ENCODE measurements around the gene EPM2A.

EPM2A gene

DNA sequence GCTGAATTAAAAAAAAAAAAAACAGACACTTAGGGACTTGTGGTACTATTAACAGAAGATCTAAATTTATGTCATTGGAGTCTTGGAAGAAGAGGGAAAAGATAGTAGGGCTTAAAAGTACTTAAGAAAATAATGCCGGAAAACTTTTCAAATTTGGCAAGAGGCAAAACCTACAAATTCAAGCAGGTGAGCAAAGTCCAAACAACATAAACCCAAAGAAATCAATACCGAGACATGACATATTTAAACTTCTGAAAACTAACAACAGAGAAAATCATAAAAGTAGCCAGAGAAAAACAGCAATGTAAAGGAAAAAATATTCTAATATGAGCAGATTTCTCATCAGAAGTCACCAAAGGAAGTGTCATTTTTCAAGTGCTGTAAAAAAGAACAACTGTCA is 44.4 kb downstream of the EPM2A start:
- Histone ChIP-seq H3K4me3 (ENCODE audit: insufficient read depth, low read depth, low read length) (no peak overlapping the region), H3K27ac (ENCODE audit: insufficient read depth, low read depth, low read length, poor library complexity, severe bottlenecking) (no peak overlapping the region), H3K9me3 (ENCODE audit: control insufficient read depth, low read length) (no peaks in the 10 kb centered on the region), H3K27me3 (ENCODE audit: control insufficient read depth, insufficient read depth, low read length, poor library complexity, severe bottlenecking) (no peaks in the 10 kb centered on the region), H3K4me1 (ENCODE audit: control insufficient read depth, insufficient read depth, low read length) (peaks cover 7% of the 10 kb centered on the region), H3K36me3 (ENCODE audit: control insufficient read depth, insufficient read depth, low read length) (no peaks in the 10 kb centered on the region)
- WGBS, 2 experiments = 89 to 100% methylated on average over 1 to 2 of the region's 2 CpGs

DNA sequence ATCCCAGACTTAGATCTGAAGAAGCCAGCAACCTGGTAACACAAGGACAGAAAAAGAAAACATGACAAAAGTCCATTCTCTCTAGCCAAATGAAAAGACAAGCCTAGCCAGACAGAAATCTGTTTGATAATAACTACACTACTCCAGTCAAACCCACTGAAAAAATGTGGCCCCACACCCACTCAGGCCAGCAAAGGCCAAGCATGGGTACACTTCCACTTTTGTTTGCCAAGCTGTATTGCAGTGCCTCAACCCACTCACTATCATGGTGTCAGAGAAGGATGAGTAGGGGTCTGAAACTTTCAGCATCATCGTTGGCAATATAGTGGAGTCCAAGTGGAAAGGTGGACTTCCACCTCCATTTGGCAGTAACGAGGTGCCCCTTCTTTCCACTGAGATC is 45.8 kb downstream of the EPM2A start:
- Histone ChIP-seq H3K27ac (ENCODE audit: insufficient read depth, low read depth, low read length, poor library complexity, severe bottlenecking) (no peak overlapping the region), H3K36me3 (ENCODE audit: control insufficient read depth, insufficient read depth, low read length) (no peaks in the 10 kb centered on the region), H3K4me1 (ENCODE audit: control insufficient read depth, insufficient read depth, low read length) (peaks cover 7% of the 10 kb centered on the region), H3K9me3 (ENCODE audit: control insufficient read depth, low read length) (no peaks in the 10 kb centered on the region), H3K27me3 (ENCODE audit: control insufficient read depth, insufficient read depth, low read length, poor library complexity, severe bottlenecking) (no peaks in the 10 kb centered on the region), H3K4me3 (ENCODE audit: insufficient read depth, low read depth, low read length) (no peak overlapping the region)
- WGBS, 2 experiments = 93 to 94% methylated on average over 2 of the region's 2 CpGs

DNA sequence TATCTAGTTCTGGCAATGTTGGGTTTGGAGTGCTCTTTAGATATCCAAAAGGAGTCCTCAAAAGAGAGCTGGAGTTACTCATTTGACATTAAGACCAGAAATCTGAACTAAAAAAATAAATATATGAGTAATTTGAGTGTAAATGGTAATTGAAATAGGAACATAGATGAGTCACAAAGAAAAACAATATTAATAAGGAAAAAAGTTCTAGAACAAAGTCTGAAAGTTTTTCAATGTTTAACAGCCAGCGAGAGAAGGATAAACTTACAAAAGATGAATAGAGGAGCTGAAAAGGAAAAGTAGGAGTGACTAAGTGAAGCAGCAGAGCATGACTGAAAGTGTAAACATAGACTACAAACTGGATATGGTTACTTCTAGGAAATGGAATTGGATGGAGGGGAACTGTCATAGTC is 46.8 kb downstream of the EPM2A start:
- Histone ChIP-seq H3K4me1 (ENCODE audit: control insufficient read depth, insufficient read depth, low read length) (peaks cover 7% of the 10 kb centered on the region), H3K27me3 (ENCODE audit: control insufficient read depth, insufficient read depth, low read length, poor library complexity, severe bottlenecking) (no peaks in the 10 kb centered on the region), H3K36me3 (ENCODE audit: control insufficient read depth, insufficient read depth, low read length) (no peaks in the 10 kb centered on the region), H3K4me3 (ENCODE audit: insufficient read depth, low read depth, low read length) (no peak overlapping the region), H3K27ac (ENCODE audit: insufficient read depth, low read depth, low read length, poor library complexity, severe bottlenecking) (no peak overlapping the region), H3K9me3 (ENCODE audit: control insufficient read depth, low read length) (no peaks in the 10 kb centered on the region)
- WGBS, 2 experiments = 86 to 97% methylated on average over 1 of the region's 1 CpG

DNA sequence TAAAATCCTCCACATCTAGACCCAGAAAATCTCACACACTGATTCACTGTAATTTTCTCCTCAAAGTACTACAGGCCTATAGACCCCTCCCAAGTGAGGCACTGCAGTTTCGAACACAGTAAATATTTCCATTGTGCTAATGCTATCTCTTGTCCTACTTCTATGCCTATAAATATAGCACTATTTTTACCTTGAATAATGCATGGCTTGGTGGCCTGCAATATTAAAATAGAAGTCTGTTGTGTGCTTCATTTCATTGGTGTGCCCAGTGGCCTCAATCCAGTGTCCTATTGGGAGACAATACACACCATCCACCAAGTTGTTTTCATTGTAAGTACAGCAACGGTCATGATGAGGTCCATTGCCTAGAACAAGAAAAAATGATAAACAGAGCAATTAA is 49.4 kb downstream of the EPM2A start:
- WGBS, 2 experiments = 84 to 93% methylated on average over 2 of the region's 2 CpGs
- Histone ChIP-seq H3K4me3 (ENCODE audit: insufficient read depth, low read depth, low read length) (no peak overlapping the region), H3K9me3 (ENCODE audit: control insufficient read depth, low read length) (no peaks in the 10 kb centered on the region), H3K27ac (ENCODE audit: insufficient read depth, low read depth, low read length, poor library complexity, severe bottlenecking) (no peak overlapping the region), H3K36me3 (ENCODE audit: control insufficient read depth, insufficient read depth, low read length) (no peaks in the 10 kb centered on the region), H3K4me1 (ENCODE audit: control insufficient read depth, insufficient read depth, low read length) (peaks cover 7% of the 10 kb centered on the region), H3K27me3 (ENCODE audit: control insufficient read depth, insufficient read depth, low read length, poor library complexity, severe bottlenecking) (no peaks in the 10 kb centered on the region)

DNA sequence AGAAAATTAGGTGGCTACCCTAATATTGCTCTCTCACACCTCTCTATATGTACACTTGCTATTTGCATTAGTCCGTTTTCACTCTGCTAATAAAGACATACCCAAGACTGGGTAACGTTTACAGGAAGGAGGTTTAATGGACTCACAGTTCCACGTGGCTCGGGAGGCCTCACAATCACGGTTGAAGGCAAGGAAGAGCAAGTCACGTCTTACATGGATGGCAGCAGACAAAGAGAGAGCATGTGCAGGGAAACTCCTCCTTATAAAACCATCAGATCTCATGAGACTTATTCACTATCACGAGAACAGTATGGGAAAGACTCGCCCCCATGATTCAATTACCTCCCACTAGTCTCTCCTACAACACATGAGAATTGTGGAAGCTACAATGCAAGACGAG is 53.4 kb downstream of the EPM2A start:
- Histone ChIP-seq H3K27me3 (ENCODE audit: control insufficient read depth, insufficient read depth, low read length, poor library complexity, severe bottlenecking) (no peaks in the 10 kb centered on the region), H3K9me3 (ENCODE audit: control insufficient read depth, low read length) (no peaks in the 10 kb centered on the region), H3K27ac (ENCODE audit: insufficient read depth, low read depth, low read length, poor library complexity, severe bottlenecking) (no peak overlapping the region), H3K36me3 (ENCODE audit: control insufficient read depth, insufficient read depth, low read length) (no peaks in the 10 kb centered on the region), H3K4me3 (ENCODE audit: insufficient read depth, low read depth, low read length) (no peak overlapping the region), H3K4me1 (ENCODE audit: control insufficient read depth, insufficient read depth, low read length) (no peaks in the 10 kb centered on the region)
- WGBS, 2 experiments = 91 to 92% methylated on average over 9 of the region's 9 CpGs

DNA sequence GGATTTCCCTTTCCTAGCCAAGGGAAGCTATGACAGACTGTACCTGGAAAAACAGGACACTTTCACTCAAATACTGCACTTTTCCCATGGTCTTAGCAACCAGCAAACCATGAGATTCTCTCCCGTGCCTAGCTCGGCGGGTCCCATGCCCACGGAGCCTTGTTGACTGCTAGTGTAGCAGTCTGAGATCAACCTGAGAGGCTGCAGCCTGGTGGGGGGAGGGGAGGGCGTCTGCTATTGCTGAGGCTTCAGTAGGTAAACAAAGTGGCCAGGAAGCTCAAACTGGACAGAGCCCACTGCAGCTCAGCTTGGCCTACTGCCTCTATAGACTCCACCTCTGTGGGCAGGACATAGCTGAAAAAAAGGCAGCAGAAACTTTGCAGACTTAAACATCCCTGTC is 61.8 kb downstream of the EPM2A start:
- 89 to 92% methylated on average over 5 of the region's 5 CpGs for WGBS, 2 experiments
- Histone ChIP-seq H3K9me3 (ENCODE audit: control insufficient read depth, low read length) (no peaks in the 10 kb centered on the region), H3K4me1 (ENCODE audit: control insufficient read depth, insufficient read depth, low read length) (no peaks in the 10 kb centered on the region), H3K36me3 (ENCODE audit: control insufficient read depth, insufficient read depth, low read length) (no peaks in the 10 kb centered on the region), H3K4me3 (ENCODE audit: insufficient read depth, low read depth, low read length) (no peak overlapping the region), H3K27me3 (ENCODE audit: control insufficient read depth, insufficient read depth, low read length, poor library complexity, severe bottlenecking) (no peaks in the 10 kb centered on the region), H3K27ac (ENCODE audit: insufficient read depth, low read depth, low read length, poor library complexity, severe bottlenecking) (no peak overlapping the region)

DNA sequence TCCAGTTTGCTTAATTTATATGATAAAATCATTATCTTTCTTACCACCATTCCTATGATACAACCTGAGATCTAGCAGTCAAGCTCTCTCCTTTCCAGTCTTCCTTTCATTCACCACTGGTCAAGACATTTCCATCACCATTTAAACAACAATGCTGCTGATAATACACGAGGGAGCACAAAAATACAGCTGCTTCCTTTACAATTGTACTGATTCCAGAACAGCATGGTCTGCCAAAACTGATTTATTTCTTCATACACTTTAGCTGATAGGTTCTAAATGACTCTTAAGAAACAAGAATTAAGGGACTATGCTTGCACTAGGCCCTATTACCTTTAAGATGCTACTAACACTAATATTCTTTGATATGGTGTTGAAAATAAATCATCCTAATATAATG is 65.0 kb downstream of the EPM2A start:
- no peaks in the 10 kb centered on the region for H3K4me1 ChIP-seq (ENCODE audit: control insufficient read depth, insufficient read depth, low read length)
- WGBS, 2 experiments = 71 to 72% methylated on average over 1 of the region's 1 CpG
- no peak overlapping the region for H3K27ac ChIP-seq (ENCODE audit: insufficient read depth, low read depth, low read length, poor library complexity, severe bottlenecking)
- no peaks in the 10 kb centered on the region for H3K9me3 ChIP-seq (ENCODE audit: control insufficient read depth, low read length)
- no peaks in the 10 kb centered on the region for H3K27me3 ChIP-seq (ENCODE audit: control insufficient read depth, insufficient read depth, low read length, poor library complexity, severe bottlenecking)
- no peak overlapping the region for H3K4me3 ChIP-seq (ENCODE audit: insufficient read depth, low read depth, low read length)
- no peaks in the 10 kb centered on the region for H3K36me3 ChIP-seq (ENCODE audit: control insufficient read depth, insufficient read depth, low read length)

DNA sequence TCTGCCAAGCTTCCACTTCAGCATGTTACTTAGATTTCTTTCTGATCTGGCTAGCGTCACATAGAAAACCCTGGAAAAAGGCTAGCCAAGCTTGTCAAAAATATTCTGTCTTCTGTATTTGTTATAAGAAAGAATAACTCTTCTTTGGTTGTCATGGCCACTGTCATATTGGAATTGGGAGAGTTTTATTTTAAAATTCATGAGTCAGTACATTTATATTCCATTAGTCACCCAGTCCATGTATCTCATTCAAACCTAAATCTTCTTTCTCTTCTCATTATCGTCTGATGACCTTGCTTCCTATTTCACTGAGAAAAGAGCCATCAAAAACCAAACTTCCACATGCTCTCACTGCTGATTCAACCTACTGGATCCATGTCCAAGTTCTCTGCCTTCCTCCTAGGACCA is 65.7 kb downstream of the EPM2A start:
- no peak overlapping the region for H3K4me3 ChIP-seq (ENCODE audit: insufficient read depth, low read depth, low read length)
- H3K9me3 ChIP-seq (ENCODE audit: control insufficient read depth, low read length) = no peaks in the 10 kb centered on the region
- H3K27ac ChIP-seq (ENCODE audit: insufficient read depth, low read depth, low read length, poor library complexity, severe bottlenecking) = no peak overlapping the region
- no peaks in the 10 kb centered on the region for H3K27me3 ChIP-seq (ENCODE audit: control insufficient read depth, insufficient read depth, low read length, poor library complexity, severe bottlenecking)
- WGBS, 2 experiments = 89 to 90% methylated on average over 2 of the region's 2 CpGs
- H3K36me3 ChIP-seq (ENCODE audit: control insufficient read depth, insufficient read depth, low read length) = no peaks in the 10 kb centered on the region
- H3K4me1 ChIP-seq (ENCODE audit: control insufficient read depth, insufficient read depth, low read length) = no peaks in the 10 kb centered on the region

DNA sequence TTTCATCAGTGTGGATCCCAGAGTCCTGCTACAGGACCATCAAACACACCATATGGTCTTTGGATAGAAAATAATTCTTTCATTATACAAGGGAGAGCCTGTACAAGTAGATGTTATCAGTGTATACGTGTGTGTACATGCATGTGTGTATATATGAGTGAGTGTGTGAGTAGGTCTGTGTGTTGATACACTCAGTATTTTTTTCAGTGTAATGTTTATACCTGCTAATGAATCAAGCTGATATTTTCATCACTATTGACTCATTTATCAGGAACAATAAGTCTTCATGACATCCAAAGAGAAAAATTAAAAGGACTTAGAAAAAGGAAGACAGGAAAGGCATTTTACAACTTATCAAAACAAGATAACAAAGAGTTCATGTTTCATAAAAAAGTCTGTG is 66.5 kb downstream of the EPM2A start:
- Histone ChIP-seq H3K36me3 (ENCODE audit: control insufficient read depth, insufficient read depth, low read length) (no peaks in the 10 kb centered on the region), H3K4me1 (ENCODE audit: control insufficient read depth, insufficient read depth, low read length) (no peaks in the 10 kb centered on the region), H3K9me3 (ENCODE audit: control insufficient read depth, low read length) (no peaks in the 10 kb centered on the region), H3K4me3 (ENCODE audit: insufficient read depth, low read depth, low read length) (no peak overlapping the region), H3K27me3 (ENCODE audit: control insufficient read depth, insufficient read depth, low read length, poor library complexity, severe bottlenecking) (no peaks in the 10 kb centered on the region), H3K27ac (ENCODE audit: insufficient read depth, low read depth, low read length, poor library complexity, severe bottlenecking) (no peak overlapping the region)
- 80 to 82% methylated on average over 1 of the region's 1 CpG for WGBS, 2 experiments

DNA sequence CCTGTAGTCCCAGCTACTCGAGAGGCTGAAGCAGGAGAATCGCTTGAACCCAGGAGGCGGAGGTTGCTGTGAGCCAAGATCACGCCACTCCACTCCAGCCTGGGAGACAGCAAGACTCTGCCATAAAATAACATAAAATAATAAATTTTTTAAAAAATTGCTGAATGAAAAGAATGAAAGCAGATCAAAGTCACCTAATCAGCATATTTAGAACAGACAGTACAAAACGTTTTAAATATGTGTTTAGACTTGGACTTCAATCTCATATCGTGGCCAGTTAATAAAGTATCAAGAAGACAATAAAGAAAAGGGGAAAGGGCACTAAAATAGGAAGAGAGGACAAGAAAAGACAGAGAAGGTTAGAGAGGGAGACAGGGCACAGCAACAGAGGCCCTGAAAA is 74.6 kb downstream of the EPM2A start:
- no peaks in the 10 kb centered on the region for H3K36me3 ChIP-seq (ENCODE audit: control insufficient read depth, insufficient read depth, low read length)
- no peaks in the 10 kb centered on the region for H3K27me3 ChIP-seq (ENCODE audit: control insufficient read depth, insufficient read depth, low read length, poor library complexity, severe bottlenecking)
- no peaks in the 10 kb centered on the region for H3K4me1 ChIP-seq (ENCODE audit: control insufficient read depth, insufficient read depth, low read length)
- no peak overlapping the region for H3K4me3 ChIP-seq (ENCODE audit: insufficient read depth, low read depth, low read length)
- no peak overlapping the region for H3K27ac ChIP-seq (ENCODE audit: insufficient read depth, low read depth, low read length, poor library complexity, severe bottlenecking)
- WGBS, 2 experiments = 92 to 96% methylated on average over 5 to 6 of the region's 6 CpGs
- no peaks in the 10 kb centered on the region for H3K9me3 ChIP-seq (ENCODE audit: control insufficient read depth, low read length)

DNA sequence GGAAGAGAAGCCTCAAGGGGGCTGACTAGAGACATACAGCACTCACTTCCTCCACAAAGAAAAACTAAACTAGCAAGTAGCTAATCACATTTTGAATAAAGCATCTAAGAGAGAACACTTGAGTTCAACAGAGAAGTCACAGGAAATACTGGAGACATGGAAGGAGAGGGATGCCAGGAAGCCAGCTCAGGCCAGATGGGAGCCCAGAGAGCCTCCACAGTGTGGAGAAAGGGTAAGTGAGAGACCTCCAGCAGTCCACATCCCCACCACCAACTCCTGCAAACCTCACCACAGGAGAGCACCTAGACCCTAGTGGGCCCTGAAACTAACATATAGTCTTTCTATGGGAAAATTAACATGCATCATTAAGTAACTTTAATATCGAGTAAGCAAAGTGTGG is 79.2 kb downstream of the EPM2A start:
- no peaks in the 10 kb centered on the region for H3K36me3 ChIP-seq (ENCODE audit: control insufficient read depth, insufficient read depth, low read length)
- WGBS, 2 experiments = 100% methylated on average over 1 of the region's 1 CpG; no CpG with 5 or more reads in 1 of the 2 experiments
- H3K4me1 ChIP-seq (ENCODE audit: control insufficient read depth, insufficient read depth, low read length) = no peaks in the 10 kb centered on the region
- H3K27ac ChIP-seq (ENCODE audit: insufficient read depth, low read depth, low read length, poor library complexity, severe bottlenecking) = no peak overlapping the region
- no peaks in the 10 kb centered on the region for H3K27me3 ChIP-seq (ENCODE audit: control insufficient read depth, insufficient read depth, low read length, poor library complexity, severe bottlenecking)
- H3K9me3 ChIP-seq (ENCODE audit: control insufficient read depth, low read length) = no peaks in the 10 kb centered on the region
- H3K4me3 ChIP-seq (ENCODE audit: insufficient read depth, low read depth, low read length) = no peak overlapping the region
